ENCODE results near the gene ESF1.

ESF1 gene

DNA sequence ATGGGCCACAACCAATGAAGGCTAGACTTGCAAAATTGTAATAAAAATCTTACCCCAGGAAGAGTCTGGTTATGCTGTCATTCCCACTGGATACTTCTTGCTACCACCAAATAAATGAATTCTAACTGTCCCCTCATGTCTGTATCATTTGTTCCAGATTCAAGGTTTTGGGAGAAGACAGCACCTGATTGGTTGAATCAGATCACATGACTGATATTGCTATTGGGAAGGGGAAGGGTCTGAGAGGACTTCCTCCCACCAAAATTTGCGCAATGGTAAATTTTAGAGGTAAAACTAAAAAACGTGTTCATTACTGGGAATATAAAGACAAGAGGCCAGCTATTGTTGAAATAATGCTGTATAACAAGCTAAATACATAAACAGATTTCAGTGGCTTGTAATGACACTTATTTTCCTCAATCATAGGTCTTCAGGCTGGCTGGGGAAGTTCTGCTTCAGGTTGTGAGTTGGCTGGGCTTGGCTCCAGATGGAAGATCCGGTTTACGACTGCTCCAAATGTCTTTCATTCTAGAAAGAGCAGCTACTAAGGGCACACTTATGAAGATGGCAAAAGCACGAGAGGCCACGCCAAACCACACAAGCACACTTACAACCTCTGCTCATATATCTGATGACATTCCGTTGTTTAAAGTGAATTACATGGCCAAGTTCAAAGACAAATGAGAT, 118.9 kb downstream of the ESF1 start:
- no peak for TF ChIP-seq ZNF274 (IDR thresholded peaks at IDR 0.05; ENCODE audit: low read depth, low read length)

More for the DNA sequence above, 118.9 kb downstream of the ESF1 start:
- H3K4me3 ChIP-seq (ENCODE audit: low read length), result no peak overlapping the region
